BJ (cell line): Measurements from ENCODE around the gene PNMA8C. TPM values are rescaled to one million over a fixed set of nuclear protein-coding genes. Genes with fewer than 3 reads are reported as not detected.

Experiments used
- CTCF ChIA-PET: fragments of 350-600 bp; formaldehyde crosslinking; extraction: SDS; loops from one replicate; lab custom pipeline; 2021; ENCODE audit warnings: antibody characterized with exemption, inconsistent platforms; lab: Yijun Ruan, JAX
- POLR2A ChIA-PET: fragments of 300-600 bp; sonication (Branson Sonifier 250); formaldehyde crosslinking; extraction: SDS; loops from one replicate; lab custom pipeline; 2021; ENCODE audit warnings: antibody characterized with exemption; lab: Charles Lee
- DNase-seq: peaks from one replicate; pipeline ENCODE4 v3.0.0-alpha.2; 2011; ENCODE audit warnings: low read depth
- H3K27me3 ChIP-seq: 2 replicates; pipeline ENCODE4 v1.6.0; 2011; ENCODE audit warnings: low read length; ENCODE audit not compliant: control insufficient read depth, insufficient read depth
- H3K36me3 ChIP-seq: 2 replicates; pipeline ENCODE4 v1.5.1; 2011; ENCODE audit warnings: low read length; ENCODE audit not compliant: control insufficient read depth, insufficient read depth
- H3K4me3 ChIP-seq: 2 replicates; pipeline ENCODE4 v1.5.1; 2011; ENCODE audit warnings: low read depth, mild to moderate bottlenecking, control low read depth, low read length
- polyA plus RNA-seq: library from polyadenylated mRNA; depleted of rRNA; stranded (reverse); fragments of >200 nt; gene quantifications from 2 replicates; pipeline ENCODE4 v1.2.3, GENCODE V29; 2011
- TF ChIP-seq, protein P1 (sequence below): IDR thresholded peaks from 2 replicates; pipeline ENCODE4 v1.5.1; 2011; ENCODE audit warnings: low read depth, mild to moderate bottlenecking, control low read depth, inconsistent platforms, low read length, moderate library complexity; ENCODE audit not compliant: insufficient read depth

PNMA8C gene
- polyA plus RNA-seq, 1 experiment, result not detected

DNA sequence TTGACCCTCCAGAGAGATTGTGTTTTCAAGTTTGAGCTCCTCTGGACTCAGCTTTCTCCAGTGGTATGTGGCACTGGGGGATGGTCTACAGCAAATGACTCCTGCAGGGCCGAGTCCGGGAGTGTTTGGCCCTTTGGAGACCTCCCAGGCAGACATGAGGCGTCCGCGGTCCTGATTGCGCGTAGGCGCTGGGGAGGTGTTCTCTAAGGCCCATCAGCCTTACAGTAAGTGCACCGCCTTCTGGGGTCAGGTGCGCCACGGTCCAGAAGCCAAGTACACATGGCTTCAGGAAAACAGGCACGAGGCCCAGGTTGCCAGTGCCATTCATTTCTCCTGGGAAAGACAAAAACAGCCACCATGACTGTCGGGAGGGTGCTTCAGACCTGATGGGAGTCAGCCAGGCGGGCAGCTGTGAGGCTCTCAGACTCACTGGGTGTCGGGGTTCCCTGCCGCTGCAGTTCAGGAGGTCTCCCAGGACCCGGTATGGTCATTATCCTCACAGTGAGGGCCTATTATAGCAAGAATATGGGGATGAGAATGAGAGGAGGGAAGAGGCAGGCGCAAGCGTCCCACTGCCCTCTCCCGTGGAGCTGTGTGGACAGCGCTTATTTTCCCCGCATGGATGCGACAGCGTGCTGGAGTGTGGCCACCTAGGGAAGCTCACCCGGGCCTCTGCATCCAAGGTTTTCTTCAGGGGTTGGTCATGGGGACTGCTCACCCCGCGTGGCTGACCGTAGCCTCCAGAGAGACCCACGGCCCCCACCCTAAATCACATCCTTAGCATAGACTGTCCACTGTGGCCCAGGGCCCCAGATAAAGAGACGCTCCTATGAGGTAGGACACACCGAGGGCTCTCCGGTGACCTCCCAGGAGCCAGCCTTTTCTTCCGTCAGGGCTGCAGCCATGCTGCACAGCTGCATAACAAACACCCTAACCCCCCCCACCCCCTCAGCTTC lies 37.2 kb downstream of the PNMA8C start:
- no peak overlapping the region for H3K4me3 ChIP-seq
- DNase-seq, result no peak
- ChIA-PET CTCF (interaction anchor here (0.8 to 6.0 kb wide), 12 partner anchors 8 to 122 kb away, joined by 3 to 78 read pairs (median 4); no protein-coding TSS in a partner anchor), POLR2A (interaction anchor here (0.6 to 0.8 kb wide), 2 partner anchors 34 to 88 kb away, joined by 5 to 20 read pairs; no protein-coding TSS in a partner anchor)
- TF ChIP-seq, protein P1, sequence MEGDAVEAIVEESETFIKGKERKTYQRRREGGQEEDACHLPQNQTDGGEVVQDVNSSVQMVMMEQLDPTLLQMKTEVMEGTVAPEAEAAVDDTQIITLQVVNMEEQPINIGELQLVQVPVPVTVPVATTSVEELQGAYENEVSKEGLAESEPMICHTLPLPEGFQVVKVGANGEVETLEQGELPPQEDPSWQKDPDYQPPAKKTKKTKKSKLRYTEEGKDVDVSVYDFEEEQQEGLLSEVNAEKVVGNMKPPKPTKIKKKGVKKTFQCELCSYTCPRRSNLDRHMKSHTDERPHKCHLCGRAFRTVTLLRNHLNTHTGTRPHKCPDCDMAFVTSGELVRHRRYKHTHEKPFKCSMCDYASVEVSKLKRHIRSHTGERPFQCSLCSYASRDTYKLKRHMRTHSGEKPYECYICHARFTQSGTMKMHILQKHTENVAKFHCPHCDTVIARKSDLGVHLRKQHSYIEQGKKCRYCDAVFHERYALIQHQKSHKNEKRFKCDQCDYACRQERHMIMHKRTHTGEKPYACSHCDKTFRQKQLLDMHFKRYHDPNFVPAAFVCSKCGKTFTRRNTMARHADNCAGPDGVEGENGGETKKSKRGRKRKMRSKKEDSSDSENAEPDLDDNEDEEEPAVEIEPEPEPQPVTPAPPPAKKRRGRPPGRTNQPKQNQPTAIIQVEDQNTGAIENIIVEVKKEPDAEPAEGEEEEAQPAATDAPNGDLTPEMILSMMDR, result no peak
- H3K27me3 ChIP-seq, result no peaks in the 10 kb centered on the region
- peaks cover 30% of the 10 kb centered on the region for H3K36me3 ChIP-seq

DNA sequence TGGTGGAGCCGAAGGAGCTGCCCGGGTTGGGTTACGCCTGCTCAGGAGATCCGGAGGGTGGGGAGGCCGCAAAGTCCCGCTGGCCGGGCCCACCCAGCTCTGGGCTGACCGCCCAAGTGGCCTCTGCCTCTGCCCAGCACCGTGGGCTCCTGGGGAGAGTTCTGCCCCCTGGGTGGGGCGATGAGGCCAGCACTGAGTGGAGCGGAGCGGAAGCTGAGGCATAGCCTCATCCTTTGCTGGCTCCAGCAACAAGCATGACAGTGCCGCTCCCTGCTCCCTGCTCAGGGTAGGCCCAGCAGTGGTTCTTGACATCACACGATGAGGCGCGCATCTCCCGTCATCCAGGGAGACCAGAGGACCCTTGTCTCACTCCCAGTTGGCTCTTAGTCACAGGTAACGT lies 37.9 kb downstream of the PNMA8C start:
- no peak for DNase-seq
- ChIA-PET POLR2A (no interaction called here), CTCF (interaction anchor here (0.7 to 6.0 kb wide), 7 partner anchors 12 to 120 kb away, joined by 3 to 78 read pairs (median 4); no protein-coding TSS in a partner anchor)

DNA sequence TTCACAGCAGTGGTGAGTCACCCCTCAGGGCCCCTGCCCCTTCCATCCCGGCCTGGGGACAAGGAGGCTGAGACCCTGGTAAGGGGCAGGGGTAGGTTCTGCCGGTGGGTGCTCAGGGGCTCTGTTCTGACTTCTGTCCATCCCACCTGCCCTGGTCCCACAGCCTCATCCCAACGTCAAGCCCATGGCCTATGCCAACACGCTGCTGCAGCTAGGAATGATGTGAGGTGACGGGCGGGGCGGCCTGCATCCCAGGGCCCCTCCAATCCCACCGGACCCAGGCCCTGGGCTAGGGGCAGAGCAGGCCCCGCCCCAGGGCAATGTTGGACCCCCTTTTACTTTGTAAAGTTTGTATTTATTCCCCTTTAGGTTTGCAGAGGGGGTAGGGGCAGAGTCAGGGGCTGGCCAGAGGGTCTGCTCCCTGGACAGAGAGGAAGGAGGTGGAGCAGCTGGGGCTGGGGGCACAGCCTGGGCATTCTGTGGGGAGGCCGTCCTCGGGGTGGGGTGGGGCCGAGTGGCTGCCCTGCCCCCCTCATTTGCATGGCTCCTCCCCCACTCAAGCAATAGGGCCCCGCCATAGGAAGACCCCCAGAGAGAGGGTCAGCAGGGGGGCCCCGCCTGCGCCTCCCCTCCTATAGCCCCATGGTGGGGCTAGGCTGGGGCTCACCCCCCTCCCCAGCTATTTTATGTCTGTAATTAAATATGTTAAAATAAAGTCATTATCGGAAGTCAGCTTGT lies 38.4 kb downstream of the PNMA8C start:
- DNase-seq, result no peak
- TF ChIP-seq, protein P1, result no peak
- POLR2A ChIA-PET, result no interaction called here
- CTCF ChIA-PET, result interaction anchor here (0.7 to 2.5 kb wide), 7 partner anchors 11 to 121 kb away, joined by 3 to 22 read pairs (median 3); no protein-coding TSS in a partner anchor
- Histone ChIP-seq H3K4me3 (no peak overlapping the region), H3K36me3 (peaks cover 32% of the 10 kb centered on the region), H3K27me3 (no peaks in the 10 kb centered on the region)

More for the DNA sequence above, 37.9 kb downstream of the PNMA8C start:
- H3K27me3 ChIP-seq, result no peaks in the 10 kb centered on the region
- H3K36me3 ChIP-seq, result peaks cover 32% of the 10 kb centered on the region
- TF ChIP-seq, protein P1, result no peak
- H3K4me3 ChIP-seq, result no peak overlapping the region

DNA sequence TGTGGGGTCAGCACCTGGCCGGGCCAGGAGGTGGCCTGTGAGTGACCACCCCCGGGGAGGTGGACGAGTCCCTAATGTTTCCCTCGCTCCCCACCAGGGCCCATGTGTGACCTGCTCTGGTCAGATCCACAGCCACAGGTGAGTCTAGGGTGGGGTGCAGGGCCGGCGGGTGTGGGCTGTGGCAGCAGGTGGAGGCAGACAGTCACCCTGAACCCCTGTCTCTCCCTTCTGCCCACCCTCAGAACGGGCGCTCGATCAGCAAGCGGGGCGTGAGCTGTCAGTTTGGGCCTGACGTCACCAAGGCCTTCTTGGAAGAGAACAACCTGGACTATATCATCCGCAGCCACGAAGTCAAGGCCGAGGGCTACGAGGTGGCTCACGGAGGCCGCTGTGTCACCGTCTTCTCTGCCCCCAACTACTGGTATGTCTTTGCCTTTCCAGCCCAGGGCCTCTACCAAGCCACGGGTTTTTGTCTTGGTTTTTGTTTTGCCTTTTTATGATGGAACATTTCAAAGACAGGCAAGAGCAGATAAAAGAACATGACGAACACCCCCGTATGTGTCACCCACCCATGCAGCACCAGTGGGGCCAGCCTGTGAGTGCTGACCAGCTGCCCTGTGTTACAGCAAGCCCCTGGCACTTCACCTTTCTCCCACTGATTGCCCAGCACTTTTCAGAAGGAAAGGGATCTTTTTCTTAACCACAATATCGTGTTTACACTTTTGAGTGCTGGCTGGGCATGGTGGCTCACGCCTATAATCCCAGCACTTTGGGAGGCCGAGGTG lies 40.2 kb downstream of the PNMA8C start:
- TF ChIP-seq, protein P1, result no peak
- ChIA-PET POLR2A (no interaction called here), CTCF (interaction anchor here (0.6 to 1.6 kb wide), 2 partner anchors 85 to 99 kb away, joined by 3 to 4 read pairs; no protein-coding TSS in a partner anchor)
- Histone ChIP-seq H3K27me3 (no peaks in the 10 kb centered on the region), H3K36me3 (peaks cover 39% of the 10 kb centered on the region), H3K4me3 (no peak overlapping the region)
- DNase-seq, result no peak
